HG03571 (cell line): ENCODE results near the gene URI1.
"Not testable (repeated sequence)": the region's sequence is repeated elsewhere in the genome, so short reads cannot be mapped to it uniquely, and the experiment has no call there.

Experiments
- ATAC-seq: cut with Tn5 transposase; IDR thresholded peaks from one replicate; pipeline ENCODE4 v1.9.1; 2021; ENCODE audit not compliant: unreplicated experiment

Gene URI1

DNA sequence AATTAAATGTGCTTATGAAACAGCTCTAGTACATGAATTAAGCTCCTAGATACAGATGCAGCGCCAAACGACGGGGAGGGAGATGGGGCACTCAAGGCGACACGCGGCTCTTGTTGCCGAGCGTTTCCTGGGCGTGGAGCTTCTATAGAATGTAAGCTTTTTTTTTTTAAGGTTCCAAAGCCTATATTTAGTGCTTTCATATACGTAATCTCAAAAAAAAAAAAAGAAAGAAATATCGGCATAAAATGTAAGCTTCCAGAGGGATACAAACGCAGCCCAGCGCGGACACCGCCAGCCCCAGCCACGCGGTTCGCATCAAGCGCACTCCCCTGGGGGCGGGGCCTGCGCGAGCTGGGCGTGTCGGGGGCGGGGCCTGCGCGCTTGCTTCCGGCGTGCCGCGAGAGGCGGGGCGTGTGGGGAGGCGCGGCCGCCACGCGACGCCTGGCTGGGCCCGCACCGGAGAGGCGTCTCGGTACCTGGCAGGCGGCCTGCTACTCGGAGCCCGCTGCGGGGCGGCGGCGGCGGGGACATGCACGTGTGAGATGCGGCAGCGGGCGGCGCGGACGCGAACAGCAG, at the start of gene URI1:
URI1 (plus strand) TSS at position 412 of the 576 bp plus-strand sequence. CDS start 309 bp downstream, outside the sequence.
- peak; percentile 84 for ATAC-seq

DNA sequence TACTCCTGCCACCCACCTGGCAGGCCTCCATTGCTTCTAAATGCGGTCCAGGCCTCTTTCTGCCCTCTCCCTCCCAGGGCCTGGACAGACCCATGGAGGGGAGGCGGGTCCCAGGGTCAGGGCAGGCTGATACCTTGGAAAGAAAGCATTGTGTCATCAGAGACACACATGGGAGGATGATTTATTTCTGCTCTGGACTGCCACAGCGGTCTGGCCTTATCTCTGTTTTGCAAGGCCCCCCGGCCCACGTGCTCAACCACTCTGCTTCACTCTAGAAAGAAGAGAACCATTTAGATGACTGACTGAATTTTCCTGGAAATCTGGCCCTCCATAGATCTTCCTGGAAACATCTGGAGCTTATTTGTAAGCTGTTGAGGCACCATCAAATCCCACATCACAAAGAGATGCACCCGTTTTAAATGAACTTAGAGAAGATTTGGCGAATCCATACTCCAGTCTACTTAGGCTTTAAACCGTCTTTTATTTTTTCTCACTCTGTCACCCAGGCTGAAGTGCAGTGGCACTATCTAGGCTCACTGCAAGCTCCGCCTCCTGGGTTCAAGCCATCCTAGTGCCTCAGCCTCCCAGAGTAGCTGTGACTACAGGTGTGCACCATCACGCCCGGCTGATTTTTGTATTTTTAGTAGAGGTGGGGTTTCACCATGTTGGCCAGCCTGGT, 48.3 kb upstream of the URI1 start:
- no peak for ATAC-seq

DNA sequence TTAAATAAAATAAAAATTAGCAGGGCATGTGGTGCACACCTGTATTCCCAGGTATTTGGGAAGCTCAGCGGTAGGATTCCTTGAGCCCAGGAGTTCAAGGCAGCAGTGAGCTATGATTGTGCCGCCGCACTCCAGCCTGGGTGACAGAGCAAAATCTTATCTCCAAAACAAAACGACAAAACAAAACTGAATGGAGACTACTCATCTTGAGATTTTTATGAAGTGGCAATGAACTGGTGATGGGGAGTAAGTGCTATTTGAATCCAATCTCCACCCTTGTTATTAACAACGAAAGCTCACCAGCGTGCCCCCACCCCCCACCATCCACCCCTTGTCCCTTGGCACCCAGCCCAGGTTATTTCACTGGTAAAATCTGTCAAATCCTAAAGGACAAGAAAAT, 45.2 kb upstream of the URI1 start:
- no peak for ATAC-seq

GRCh38 chr19:29897466-29897865, 44.6 kb upstream of the URI1 start:
- no peak for ATAC-seq

- no peak for ATAC-seq
Measured at GRCh38 chr19:29904017-29904416, 38.0 kb upstream of the URI1 start.

GRCh38 chr19:29908963-29909944, 32.8 kb upstream of the URI1 start:
- ATAC-seq: no peak

DNA sequence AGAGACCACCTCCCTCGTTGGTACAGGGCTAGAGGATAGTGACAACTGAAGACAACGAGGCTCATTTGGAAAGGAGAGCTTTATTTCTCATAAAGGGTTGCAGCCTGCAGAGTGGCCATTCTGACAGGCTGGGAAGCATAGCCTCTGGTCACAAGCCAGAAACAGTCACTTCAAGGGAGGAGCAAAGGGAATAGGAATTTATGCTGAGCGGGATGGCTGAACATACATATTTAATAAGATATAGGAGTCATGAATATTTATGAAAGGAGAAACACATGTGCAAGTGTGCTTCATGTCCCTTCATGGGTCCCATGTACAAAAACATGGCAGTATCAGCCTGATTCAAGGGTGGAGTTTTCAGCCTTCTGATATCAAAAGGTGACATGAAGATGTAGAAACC, 27.1 kb upstream of the URI1 start:
- ATAC-seq: no peak

- not testable (repeated sequence) for ATAC-seq
Measured at GRCh38 chr19:29915832-29916231, 26.2 kb upstream of the URI1 start.

DNA sequence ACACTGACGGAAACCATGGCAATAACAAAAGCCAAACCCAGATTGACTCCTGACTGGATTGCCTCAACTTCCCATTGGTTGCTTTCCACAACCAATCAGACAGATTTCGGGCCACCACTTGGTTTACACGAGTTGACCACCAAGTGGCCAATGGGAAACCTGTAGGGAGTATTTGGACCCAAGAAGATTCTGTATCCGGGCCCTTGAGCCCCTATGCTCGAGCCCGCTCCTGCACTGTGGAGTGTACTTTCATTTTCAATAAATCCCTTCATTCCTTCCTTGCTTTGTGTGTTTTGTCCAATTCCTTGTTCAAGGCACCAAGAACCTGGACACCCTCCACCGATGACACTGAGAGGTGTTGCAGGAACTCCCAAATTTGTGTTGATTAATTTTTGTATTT, 24.1 kb upstream of the URI1 start:
- ATAC-seq: no peak

DNA sequence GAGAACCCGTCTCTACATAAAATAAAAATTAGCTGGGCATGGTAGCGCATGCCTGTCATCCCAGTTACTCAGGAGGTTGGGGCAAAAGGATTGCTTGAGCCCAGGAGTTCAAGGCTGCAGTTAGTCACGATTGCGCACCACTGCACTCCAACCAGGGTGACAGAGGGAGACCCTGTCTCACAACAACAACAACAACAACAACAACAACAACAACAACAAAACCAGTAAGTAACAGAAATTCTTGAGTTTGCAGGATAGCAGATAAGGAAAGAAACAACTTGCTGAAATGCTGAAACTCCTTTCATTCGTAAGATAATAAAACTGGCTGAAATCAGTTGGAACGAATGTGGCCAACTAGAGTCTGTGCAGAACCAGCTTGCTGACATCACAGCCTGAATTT, 23.1 kb upstream of the URI1 start:
- no peak for ATAC-seq

DNA sequence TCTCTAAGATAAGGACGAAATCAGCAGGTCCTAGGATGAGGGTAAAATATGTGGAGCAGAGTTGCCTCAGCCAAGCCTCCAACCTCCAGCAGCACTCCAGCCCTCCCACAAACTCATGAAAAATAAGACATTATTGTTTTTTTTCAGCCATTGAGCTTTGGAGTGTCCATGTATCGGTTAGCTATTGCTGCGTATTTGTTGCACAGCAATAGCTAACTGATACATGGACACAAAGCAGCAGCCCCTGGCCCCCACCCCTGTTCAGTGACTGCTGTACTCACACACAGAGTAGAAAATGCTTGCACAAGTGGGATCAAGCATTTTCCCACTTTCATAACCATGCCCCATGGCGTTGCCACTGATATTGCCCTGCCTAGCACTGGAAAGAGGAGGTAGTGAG, 19.1 kb upstream of the URI1 start:
- ATAC-seq: no peak

GRCh38 chr19:29923653-29924052, 18.4 kb upstream of the URI1 start:
- no peak for ATAC-seq

GRCh38 chr19:29926031-29926430, 16.0 kb upstream of the URI1 start:
- ATAC-seq: no peak

DNA sequence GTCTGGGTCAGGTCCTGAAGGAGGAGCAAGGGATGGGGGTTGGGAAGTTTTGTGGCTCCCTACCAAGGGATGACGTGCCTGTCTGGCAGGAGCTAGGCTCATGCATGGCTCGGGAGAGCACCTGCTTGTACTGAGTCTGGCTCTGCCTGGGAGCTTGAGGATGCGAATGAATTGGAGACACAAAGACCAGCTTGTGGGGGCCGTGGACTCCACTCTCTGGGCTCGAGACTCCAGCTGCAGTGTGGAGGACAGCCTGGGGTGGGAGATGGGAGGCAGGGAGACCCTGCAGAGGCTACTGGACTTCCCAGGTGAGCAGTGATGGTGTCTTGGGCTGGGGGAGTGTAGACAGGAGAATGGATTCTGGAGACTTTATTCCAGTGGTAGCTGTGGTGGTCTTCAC, 15.2 kb upstream of the URI1 start:
- ATAC-seq: no peak

- peak; percentile 78 for ATAC-seq
Measured at GRCh38 chr19:29927944-29928625, 14.0 kb upstream of the URI1 start.

DNA sequence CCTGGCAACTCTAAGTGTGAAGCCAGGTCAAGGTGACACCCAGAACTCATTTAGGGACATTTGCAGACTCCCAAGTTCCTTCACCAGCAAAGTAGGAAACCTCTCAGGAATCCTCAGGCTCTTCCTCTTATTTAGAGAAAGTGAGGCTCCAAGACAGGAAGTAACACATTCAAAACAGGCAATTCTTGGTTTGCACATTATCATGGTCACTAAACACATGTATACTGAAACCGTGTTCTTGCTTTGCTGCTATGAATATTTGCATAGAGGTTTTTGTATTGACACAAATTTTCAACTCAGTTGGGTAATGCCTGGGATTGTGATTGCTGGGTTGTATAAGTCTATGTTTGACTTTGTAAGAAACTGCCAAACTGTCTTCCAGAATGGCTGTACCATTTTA, 13.2 kb upstream of the URI1 start:
- ATAC-seq: peak; percentile 65

GRCh38 chr19:29934257-29934656, 7.8 kb upstream of the URI1 start:
- ATAC-seq: no peak

DNA sequence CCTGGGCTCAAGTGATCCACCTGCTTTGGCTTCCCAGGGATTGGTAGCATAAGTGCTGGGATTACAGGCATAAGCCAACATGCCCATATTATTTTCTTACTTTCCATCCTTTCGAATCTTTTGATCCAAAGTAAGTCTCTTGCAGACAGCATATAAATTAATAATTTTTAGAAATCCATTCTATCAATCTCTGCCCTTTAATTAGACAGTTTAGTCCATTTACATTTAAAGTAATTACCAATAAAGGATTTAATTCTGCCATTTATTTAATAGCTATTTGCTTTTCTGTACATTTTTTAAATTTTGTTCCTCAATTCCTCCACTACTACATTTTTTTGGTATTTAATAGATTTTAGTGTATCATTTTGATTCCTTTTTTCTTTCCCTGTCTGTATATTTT, 7.3 kb upstream of the URI1 start:
- ATAC-seq: no peak

GRCh38 chr19:29936409-29936808, 5.6 kb upstream of the URI1 start:
- no peak for ATAC-seq

DNA sequence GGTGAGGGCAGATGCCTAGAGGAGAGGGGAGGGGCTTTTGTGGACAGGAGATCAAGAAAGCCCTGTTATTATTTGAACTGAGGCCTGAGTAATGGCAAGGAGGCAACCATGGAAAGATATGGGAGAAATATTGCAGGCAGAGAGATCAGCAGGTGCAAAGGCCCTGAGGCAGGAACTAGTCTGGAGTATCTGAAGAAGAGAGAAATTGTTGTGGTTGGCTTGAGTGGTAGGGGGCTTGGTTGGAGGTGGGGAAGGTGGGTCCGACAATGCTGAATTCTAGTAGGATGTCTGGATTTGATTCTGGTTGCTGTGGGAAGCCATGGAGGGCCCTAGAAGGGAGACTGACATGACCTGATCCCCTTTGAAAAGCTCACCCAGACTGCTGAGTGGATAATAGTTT, 2.4 kb upstream of the URI1 start:
- ATAC-seq: no peak

DNA sequence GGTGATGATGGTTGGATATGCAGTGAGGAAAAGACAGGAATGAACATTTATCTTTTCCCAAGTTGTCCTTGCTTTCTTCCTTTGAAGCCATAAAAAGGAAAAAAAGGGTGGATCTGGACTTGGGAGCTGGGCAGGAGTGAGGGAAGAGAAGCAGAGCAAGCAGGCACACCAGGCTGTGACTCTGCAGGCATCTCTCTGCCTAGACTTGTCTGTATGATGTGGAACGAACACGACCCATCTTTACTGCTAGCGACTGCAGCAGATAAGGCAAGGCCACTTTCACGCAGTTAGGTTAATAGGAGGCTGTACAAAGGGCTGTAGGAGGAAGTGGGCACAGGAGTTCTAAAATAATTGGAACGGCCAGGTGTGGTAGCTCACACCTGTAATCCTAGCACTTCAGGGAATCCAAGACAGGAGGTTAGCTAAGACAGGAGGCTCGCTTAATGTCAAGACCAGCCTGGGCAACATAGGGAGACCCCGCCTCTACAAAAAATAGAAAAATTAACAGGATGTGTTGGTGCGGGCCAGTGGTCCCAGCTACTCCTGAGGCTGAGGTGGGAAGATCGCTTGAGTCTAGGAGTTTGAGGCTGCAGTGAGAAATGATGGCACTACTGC, 961 bp upstream of the URI1 start:
- no peak for ATAC-seq
